Measurements from ENCODE around the gene FERMT3. TPM values are rescaled to one million over a fixed set of nuclear protein-coding genes. Genes with fewer than 3 reads are reported as not detected.

The FERMT3 gene
- total and polyA plus RNA-seq, 2 donors (not counting 1 experiment from before 2014, with no cell fraction given): 1.9 to 3.6 TPM

GRCh38 chr11:64186492-64187165, 19.9 kb upstream of the FERMT3 start:
- Histone ChIP-seq H4K20me1 (ENCODE audit: control insufficient read depth, extremely low read depth, insufficient read depth, low read length) (no peaks in the 10 kb centered on the region), H3K4me3 (replicated peaks in 1 of 4; ENCODE audit: control extremely low read depth in 1 of 4, insufficient read depth in 1 of 4, low read depth in 3 of 4, low read length in 4 of 4) (no peak overlapping the region), H3K9ac (ENCODE audit: insufficient read depth, low read length) (peak overlapping the region; percentile 68), H3K79me2 (ENCODE audit: control insufficient read depth, insufficient read depth, low read length) (peaks cover 28% of the 10 kb centered on the region), H3K4me1 (ENCODE audit: control insufficient read depth, extremely low read depth, insufficient read depth, low read length) (peaks cover 8% of the 10 kb centered on the region), H3K9me3 (ENCODE audit: control insufficient read depth, insufficient read depth, low read depth, low read length) (no peaks in the 10 kb centered on the region), H2AFZ (ENCODE audit: low read length) (no peak overlapping the region), H3K4me2 (ENCODE audit: extremely low read depth, insufficient read depth, low read length) (no peak overlapping the region), H3K27me3 (ENCODE audit: control insufficient read depth, insufficient read depth, low read length) (no peaks in the 10 kb centered on the region), H3K27ac (ENCODE audit: insufficient read depth, low read length) (no peak overlapping the region), H3K36me3 (ENCODE audit: control insufficient read depth, insufficient read depth, low read length) (no peaks in the 10 kb centered on the region)
- TF ChIP-seq CTCF (conservative IDR thresholded peaks at IDR 0.05 in 1 of 2, IDR thresholded peaks at IDR 0.05 in 1 of 2; ENCODE audit: low read depth in 1 of 2, low read length in 2 of 2) (no peak), EZH2 (IDR thresholded peaks at IDR 0.05; ENCODE audit: low read length, missing control alignments) (no peak)
- peak in 1 of 2 donors; percentile 11 for DNase-seq (ENCODE audit: low read depth in 2 of 2)

DNA sequence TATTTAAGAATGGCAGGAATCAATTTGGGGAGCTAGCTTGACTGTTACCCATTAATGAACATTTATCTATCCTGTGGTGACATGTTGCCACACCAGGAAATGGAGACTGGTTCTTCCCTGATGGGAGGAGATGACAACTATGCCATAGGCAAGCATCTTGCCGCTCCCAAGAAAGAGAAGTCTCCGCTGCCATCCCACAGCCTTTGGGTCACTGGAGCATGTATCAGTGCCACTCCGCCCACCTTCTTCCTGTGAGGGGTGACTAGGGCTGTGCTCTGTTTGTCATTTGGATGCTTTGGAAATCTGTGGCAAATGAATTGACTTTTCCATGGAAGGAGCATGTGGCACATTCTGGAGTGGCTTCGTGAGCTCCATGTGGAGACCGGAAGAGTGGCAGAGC, 14.1 kb upstream of the FERMT3 start:
- TF ChIP-seq EZH2 (IDR thresholded peaks at IDR 0.05; ENCODE audit: low read length, missing control alignments): no peak
- no peak for TF ChIP-seq CTCF (conservative IDR thresholded peaks at IDR 0.05 in 1 of 2, IDR thresholded peaks at IDR 0.05 in 1 of 2; ENCODE audit: low read depth in 1 of 2, low read length in 2 of 2)
- no peak overlapping the region for H2AFZ ChIP-seq (ENCODE audit: low read length)
- H3K9ac ChIP-seq (ENCODE audit: insufficient read depth, low read length): no peak overlapping the region
- no peaks in the 10 kb centered on the region for H4K20me1 ChIP-seq (ENCODE audit: control insufficient read depth, extremely low read depth, insufficient read depth, low read length)
- H3K9me3 ChIP-seq (ENCODE audit: control insufficient read depth, insufficient read depth, low read depth, low read length): no peaks in the 10 kb centered on the region
- H3K79me2 ChIP-seq (ENCODE audit: control insufficient read depth, insufficient read depth, low read length): peaks cover 36% of the 10 kb centered on the region
- H3K4me3 ChIP-seq (replicated peaks in 1 of 4; ENCODE audit: control extremely low read depth in 1 of 4, insufficient read depth in 1 of 4, low read depth in 3 of 4, low read length in 4 of 4): no peak overlapping the region
- no peak overlapping the region for H3K27ac ChIP-seq (ENCODE audit: insufficient read depth, low read length)
- peaks cover 11% of the 10 kb centered on the region for H3K36me3 ChIP-seq (ENCODE audit: control insufficient read depth, insufficient read depth, low read length)
- H3K4me2 ChIP-seq (ENCODE audit: extremely low read depth, insufficient read depth, low read length): no peak overlapping the region
- H3K27me3 ChIP-seq (ENCODE audit: control insufficient read depth, insufficient read depth, low read length): no peaks in the 10 kb centered on the region
- H3K4me1 ChIP-seq (ENCODE audit: control insufficient read depth, extremely low read depth, insufficient read depth, low read length): no peaks in the 10 kb centered on the region
- DNase-seq (ENCODE audit: low read depth in 2 of 2): no peak

DNA sequence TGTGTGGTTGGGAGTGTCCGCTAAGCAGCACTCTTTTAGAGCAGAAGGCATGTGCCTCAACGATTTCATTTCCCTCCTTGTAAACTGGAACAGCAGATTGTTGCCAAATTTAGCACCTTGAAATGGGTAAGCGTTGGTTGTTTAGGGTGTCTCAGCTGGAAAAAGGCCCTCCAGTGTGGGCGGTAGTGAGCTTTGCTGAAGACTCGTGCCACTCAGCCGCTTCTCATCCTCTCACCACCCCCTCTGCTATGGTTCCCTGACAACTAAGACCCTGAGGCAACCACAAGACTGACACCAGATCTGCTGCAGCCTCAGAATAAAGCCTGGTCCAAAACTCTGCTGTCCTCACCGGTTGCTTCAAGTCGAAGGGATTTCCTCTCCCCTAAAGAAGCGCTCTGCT, 9.9 kb upstream of the FERMT3 start:
- no peak overlapping the region for H3K9ac ChIP-seq (ENCODE audit: insufficient read depth, low read length)
- H3K27ac ChIP-seq (ENCODE audit: insufficient read depth, low read length): no peak overlapping the region
- H3K79me2 ChIP-seq (ENCODE audit: control insufficient read depth, insufficient read depth, low read length): peaks cover 20% of the 10 kb centered on the region
- H3K27me3 ChIP-seq (ENCODE audit: control insufficient read depth, insufficient read depth, low read length): no peaks in the 10 kb centered on the region
- H2AFZ ChIP-seq (ENCODE audit: low read length): no peak overlapping the region
- no peak overlapping the region for H3K4me2 ChIP-seq (ENCODE audit: extremely low read depth, insufficient read depth, low read length)
- H3K36me3 ChIP-seq (ENCODE audit: control insufficient read depth, insufficient read depth, low read length): peaks cover 18% of the 10 kb centered on the region
- no peak overlapping the region for H3K4me3 ChIP-seq (replicated peaks in 1 of 4; ENCODE audit: control extremely low read depth in 1 of 4, insufficient read depth in 1 of 4, low read depth in 3 of 4, low read length in 4 of 4)
- no peaks in the 10 kb centered on the region for H3K4me1 ChIP-seq (ENCODE audit: control insufficient read depth, extremely low read depth, insufficient read depth, low read length)
- H4K20me1 ChIP-seq (ENCODE audit: control insufficient read depth, extremely low read depth, insufficient read depth, low read length): no peaks in the 10 kb centered on the region
- DNase-seq (ENCODE audit: low read depth in 2 of 2): no peak
- TF ChIP-seq CTCF (conservative IDR thresholded peaks at IDR 0.05 in 1 of 2, IDR thresholded peaks at IDR 0.05 in 1 of 2; ENCODE audit: low read depth in 1 of 2, low read length in 2 of 2): no peak
- TF ChIP-seq EZH2 (IDR thresholded peaks at IDR 0.05; ENCODE audit: low read length, missing control alignments): no peak
- H3K9me3 ChIP-seq (ENCODE audit: control insufficient read depth, insufficient read depth, low read depth, low read length): no peaks in the 10 kb centered on the region

Measured in fibroblast of lung (primary cell).